PC-3 (cell line): ENCODE data around the gene CLEC16A. TPM values are rescaled to one million over a fixed set of nuclear protein-coding genes. Genes with fewer than 3 reads are reported as not detected.

Source experiments
- ATAC-seq: fragments of 200-7000 bp; cut with Tn5 transposase; 2 replicates; pipeline ENCODE4 v1.9.1; 2020; ENCODE audit warnings: mild to moderate bottlenecking, moderate library complexity
- BruUV-seq: library from RNA; stranded (reverse); fragments of 400-500 nt; replicated peaks from 2 replicates; lab custom pipeline; 2021; lab: Mats Ljungman, UMichigan
- CTCF ChIA-PET: fragments of 300-600 bp; sonication (Branson Sonifier 250); formaldehyde crosslinking; loops from one replicate; lab custom pipeline; 2022; ENCODE audit warnings: antibody characterized with exemption; lab: Charles Lee
- POLR2A ChIA-PET: fragments of 300-600 bp; sonication (Branson Sonifier 250); formaldehyde crosslinking; loops from one replicate; lab custom pipeline; 2022; ENCODE audit warnings: antibody characterized with exemption; ENCODE audit not compliant: unreplicated experiment; lab: Charles Lee
- DNase-seq: peaks from one replicate; pipeline ENCODE4 v3.0.0-alpha.2; 2015
- H2AFZ ChIP-seq: fragments of 300-600 bp; sonication (generic); 2 replicates; pipeline ENCODE4 v1.6.0; 2016; ENCODE audit warnings: antibody characterized with exemption, low read length
- H3F3A ChIP-seq: fragments of 300-600 bp; sonication (generic); one replicate; pipeline ENCODE4 v1.6.0; 2017; ENCODE audit warnings: antibody characterized with exemption, low read length, control low read depth, mild to moderate bottlenecking; ENCODE audit not compliant: unreplicated experiment
- H3K27ac ChIP-seq: fragments of 300-600 bp; sonication (generic); 2 replicates; pipeline ENCODE4 v1.5.1; 2016; ENCODE audit warnings: mild to moderate bottlenecking, low read length
- H3K27me3 ChIP-seq: fragments of 300-600 bp; sonication (generic); 2 replicates; pipeline ENCODE4 v1.6.1; 2016; ENCODE audit warnings: low read length, mixed read lengths
- H3K36me3 ChIP-seq: fragments of 300-600 bp; sonication (generic); 2 replicates; pipeline ENCODE4 v1.6.1; 2016; ENCODE audit warnings: low read depth, mixed run types, low read length, mixed read lengths
- H3K4me1 ChIP-seq: fragments of 300-600 bp; sonication (generic); 2 replicates; pipeline ENCODE4 v1.5.1; 2016; ENCODE audit warnings: low read length; ENCODE audit not compliant: insufficient read depth
- H3K4me2 ChIP-seq: fragments of 300-600 bp; sonication (generic); 2 replicates; pipeline ENCODE4 v1.6.0; 2016; ENCODE audit warnings: low read length
- H3K4me3 ChIP-seq: fragments of 300-600 bp; sonication (generic); 2 replicates; pipeline ENCODE4 v1.5.1; 2016; ENCODE audit warnings: mild to moderate bottlenecking, low read length, mixed read lengths
- H3K79me2 ChIP-seq: fragments of 300-600 bp; sonication (generic); 2 replicates; pipeline ENCODE4 v1.6.1; 2017; ENCODE audit warnings: low read length, mixed read lengths
- H3K9ac ChIP-seq: fragments of 300-600 bp; sonication (generic); 2 replicates; pipeline ENCODE4 v1.6.0; 2016; ENCODE audit warnings: mild to moderate bottlenecking, low read length
- H3K9me2 ChIP-seq: fragments of 300-600 bp; sonication (generic); replicated peaks from 2 replicates; pipeline ENCODE4 v1.6.1; 2016; ENCODE audit warnings: mixed run types, low read length, mixed read lengths
- H3K9me3 ChIP-seq: fragments of 300-600 bp; sonication (generic); 2 replicates; pipeline ENCODE4 v1.6.1; 2016; ENCODE audit warnings: low read length, mixed read lengths
- H4K20me1 ChIP-seq: fragments of 300-600 bp; sonication (generic); 2 replicates; pipeline ENCODE4 v1.6.1; 2016; ENCODE audit warnings: low read length, mixed read lengths
- EZH2 ChIP-seq: fragments of 300-600 bp; sonication (generic); IDR thresholded peaks from one replicate; pipeline ENCODE4 v1.6.1; 2017; ENCODE audit warnings: antibody characterized with exemption, mild to moderate bottlenecking, low read length; ENCODE audit not compliant: unreplicated experiment
- EZH2phosphoT487 ChIP-seq: fragments of 300-600 bp; sonication (generic); IDR thresholded peaks from 2 replicates; pipeline ENCODE4 v1.6.1; 2018; ENCODE audit warnings: mild to moderate bottlenecking, antibody characterized with exemption, low read length, borderline replicate concordance
- intact Hi-C: fragments of 100-400 bp; cut with micrococcal nuclease; formaldehyde crosslinking; loops from 2 replicates; pipeline ENCODE4 v1.9.0; 2023
- total RNA-seq: library from RNA; depleted of rRNA; stranded (reverse); fragments of >200 nt; gene quantifications from 2 replicates; pipeline ENCODE4 v1.2.3, GENCODE V29; 2014
- TF ChIP-seq, protein P1 (sequence below): fragments of 300-600 bp; sonication (generic); conservative IDR thresholded peaks from 2 replicates; pipeline ENCODE4 v1.5.1; 2017; ENCODE audit warnings: antibody characterized with exemption, low read depth, mild to moderate bottlenecking, low read length

CLEC16A gene
- total RNA-seq, 1 experiment from 2014 or later = 9.5 TPM

DNA sequence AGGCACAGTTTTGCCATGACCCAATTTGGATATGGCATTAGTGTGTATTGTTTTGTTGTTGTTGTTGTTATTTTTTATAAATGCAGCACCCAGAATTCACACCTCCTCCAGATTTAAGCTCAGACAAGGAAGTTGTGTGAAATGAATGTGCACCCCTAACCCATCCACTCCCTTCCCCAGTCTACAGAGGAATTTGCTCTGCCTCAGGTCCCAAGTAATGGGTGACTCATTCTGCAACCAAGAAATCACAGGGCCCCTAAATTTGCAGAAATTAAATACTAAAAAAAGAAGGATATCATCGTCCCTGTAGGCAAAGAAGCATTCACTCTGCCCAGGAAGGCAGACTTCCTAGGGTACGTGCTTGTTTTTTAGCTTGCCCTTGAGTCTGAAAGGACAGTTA lies 62.3 kb downstream of the CLEC16A start:
- Histone ChIP-seq H3K4me1 (peaks cover 12% of the 10 kb centered on the region; the same call in 1 of the 2 replicates), H3F3A (no peaks in the 10 kb centered on the region), H3K9me3 (no peaks in the 10 kb centered on the region), H3K9me2 (no peaks in the 10 kb centered on the region), H3K27ac (no peak overlapping the region), H3K79me2 (no peaks in the 10 kb centered on the region), H3K4me2 (no peak overlapping the region), H3K4me3 (no peak overlapping the region), H4K20me1 (no peaks in the 10 kb centered on the region), H3K9ac (no peak overlapping the region), H3K36me3 (no peaks in the 10 kb centered on the region), H3K27me3 (no peaks in the 10 kb centered on the region), H2AFZ (no peak overlapping the region)
- DNase-seq = no peak
- intact Hi-C loops = no loop called here
- no TSS peak for BruUV-seq
- ChIA-PET CTCF (no interaction called here), POLR2A (interaction anchor here (0.6 kb wide), 2 partner anchors 155 to 1613 kb away, joined by 4 to 7 read pairs; no protein-coding TSS in a partner anchor)
- no peak for TF ChIP-seq EZH2phosphoT487
- no peak for TF ChIP-seq EZH2
- TF ChIP-seq, protein P1, sequence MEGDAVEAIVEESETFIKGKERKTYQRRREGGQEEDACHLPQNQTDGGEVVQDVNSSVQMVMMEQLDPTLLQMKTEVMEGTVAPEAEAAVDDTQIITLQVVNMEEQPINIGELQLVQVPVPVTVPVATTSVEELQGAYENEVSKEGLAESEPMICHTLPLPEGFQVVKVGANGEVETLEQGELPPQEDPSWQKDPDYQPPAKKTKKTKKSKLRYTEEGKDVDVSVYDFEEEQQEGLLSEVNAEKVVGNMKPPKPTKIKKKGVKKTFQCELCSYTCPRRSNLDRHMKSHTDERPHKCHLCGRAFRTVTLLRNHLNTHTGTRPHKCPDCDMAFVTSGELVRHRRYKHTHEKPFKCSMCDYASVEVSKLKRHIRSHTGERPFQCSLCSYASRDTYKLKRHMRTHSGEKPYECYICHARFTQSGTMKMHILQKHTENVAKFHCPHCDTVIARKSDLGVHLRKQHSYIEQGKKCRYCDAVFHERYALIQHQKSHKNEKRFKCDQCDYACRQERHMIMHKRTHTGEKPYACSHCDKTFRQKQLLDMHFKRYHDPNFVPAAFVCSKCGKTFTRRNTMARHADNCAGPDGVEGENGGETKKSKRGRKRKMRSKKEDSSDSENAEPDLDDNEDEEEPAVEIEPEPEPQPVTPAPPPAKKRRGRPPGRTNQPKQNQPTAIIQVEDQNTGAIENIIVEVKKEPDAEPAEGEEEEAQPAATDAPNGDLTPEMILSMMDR = no peak
- no peak for ATAC-seq

DNA sequence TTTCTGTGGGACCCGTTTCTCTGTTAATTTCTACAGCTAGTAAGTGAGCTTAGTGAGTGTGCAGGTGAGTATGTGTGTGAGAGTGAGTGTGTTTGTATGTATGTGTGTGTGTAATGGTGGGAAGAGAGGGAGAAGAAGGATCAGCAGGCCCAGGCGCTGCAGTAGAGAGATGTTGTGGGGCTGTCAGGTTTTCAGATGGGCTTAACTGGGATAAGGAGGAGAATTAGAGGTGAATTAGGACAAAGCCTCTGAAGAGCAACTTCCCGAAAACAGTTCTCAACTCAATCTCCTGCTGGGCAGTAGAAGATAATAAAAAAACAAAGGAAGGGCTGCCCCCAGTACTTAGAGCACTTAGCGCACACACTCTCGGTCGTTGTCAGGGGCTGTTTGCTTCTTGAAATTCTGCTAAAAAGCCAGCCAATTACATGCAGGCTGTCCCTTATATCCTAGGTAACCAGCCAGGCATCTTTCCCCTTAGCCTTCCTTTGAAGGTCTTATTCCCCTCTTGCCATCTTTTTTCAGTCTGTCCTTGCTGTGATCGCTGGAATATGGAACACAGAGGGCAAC lies 63.4 kb downstream of the CLEC16A start:
- no peak overlapping the region for H3K4me2 ChIP-seq
- no peak for DNase-seq
- ChIA-PET CTCF (interaction anchor here (0.6 kb wide), 1 partner anchor 247 kb away, joined by 3 read pairs; no protein-coding TSS in a partner anchor), POLR2A (no interaction called here)
- TF ChIP-seq, protein P1 = no peak
- no peak for TF ChIP-seq EZH2
- TF ChIP-seq EZH2phosphoT487 = no peak
- no peak for ATAC-seq
- peaks cover 12% of the 10 kb centered on the region; the same call in 1 of the 2 replicates for H3K4me1 ChIP-seq
- no peak overlapping the region for H3K9ac ChIP-seq
- H3F3A ChIP-seq = no peaks in the 10 kb centered on the region
- BruUV-seq = no TSS peak
- H3K4me3 ChIP-seq = no peak overlapping the region
- no peaks in the 10 kb centered on the region for H3K9me3 ChIP-seq
- H3K27me3 ChIP-seq = no peaks in the 10 kb centered on the region
- no peaks in the 10 kb centered on the region for H3K79me2 ChIP-seq
- no peak overlapping the region for H2AFZ ChIP-seq
- no peaks in the 10 kb centered on the region for H3K36me3 ChIP-seq
- intact Hi-C loops = no loop called here
- no peaks in the 10 kb centered on the region for H4K20me1 ChIP-seq
- no peaks in the 10 kb centered on the region for H3K9me2 ChIP-seq
- H3K27ac ChIP-seq = no peak overlapping the region

DNA sequence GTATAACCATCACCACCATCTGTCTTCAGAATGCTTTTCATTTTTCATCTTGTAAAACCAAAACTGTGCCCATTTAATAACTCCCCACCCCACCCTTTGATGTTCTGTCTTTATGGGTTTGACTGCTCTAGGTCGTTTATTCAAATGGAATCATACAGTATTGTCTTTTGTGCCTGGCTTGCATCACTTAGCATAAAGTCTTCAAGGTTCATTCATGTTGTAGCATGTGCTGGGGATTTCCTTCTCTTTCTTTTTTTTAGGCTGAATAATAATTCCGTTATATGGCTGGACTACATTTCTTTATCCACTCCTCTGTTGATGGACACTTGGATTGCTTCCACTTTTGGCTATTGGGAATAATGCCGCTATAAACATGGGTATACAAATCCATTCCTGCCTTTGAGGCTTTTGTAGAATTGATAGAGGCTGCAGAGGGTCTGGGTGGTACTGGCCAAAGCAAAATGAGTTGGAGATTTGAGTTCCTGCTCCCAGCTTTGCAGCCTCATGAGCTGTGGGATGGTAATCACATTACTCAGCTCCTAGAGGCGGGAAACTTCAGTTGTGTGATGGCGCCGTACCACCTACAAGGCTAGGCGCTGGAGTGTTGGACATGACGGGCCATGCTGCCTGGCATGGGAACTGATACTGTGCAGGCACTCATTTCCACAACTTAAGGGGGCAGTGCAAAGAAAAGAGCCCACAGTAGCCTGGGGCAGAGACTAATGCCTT lies 64.8 kb downstream of the CLEC16A start:
- no peaks in the 10 kb centered on the region for H4K20me1 ChIP-seq
- no peak overlapping the region for H3K4me2 ChIP-seq
- H3K4me3 ChIP-seq = no peak overlapping the region
- TF ChIP-seq EZH2phosphoT487 = no peak
- TF ChIP-seq EZH2 = no peak
- TF ChIP-seq, protein P1 = no peak
- no peak overlapping the region for H3K9ac ChIP-seq
- POLR2A ChIA-PET = no interaction called here
- no peaks in the 10 kb centered on the region for H3K79me2 ChIP-seq
- CTCF ChIA-PET = no interaction called here
- ATAC-seq = no peak
- no peaks in the 10 kb centered on the region for H3K36me3 ChIP-seq
- no peaks in the 10 kb centered on the region for H3F3A ChIP-seq
- H3K9me2 ChIP-seq = no peaks in the 10 kb centered on the region
- intact Hi-C loops = no loop called here
- no peaks in the 10 kb centered on the region for H3K9me3 ChIP-seq
- H3K4me1 ChIP-seq = peaks cover 12% of the 10 kb centered on the region; the same call in 1 of the 2 replicates
- no peak overlapping the region for H2AFZ ChIP-seq
- H3K27me3 ChIP-seq = no peaks in the 10 kb centered on the region
- no TSS peak for BruUV-seq
- DNase-seq = no peak
- no peak overlapping the region for H3K27ac ChIP-seq
